Stimulated activated CD4-positive, alpha-beta T cell treated with anti-CD3 and anti-CD28 coated beads, TNF-alpha, amount 100 ng/mL, for 24 hours (primary cell): ENCODE data around the gene SUPT20HL1.
"Not testable (repeated sequence)": the region's sequence is repeated elsewhere in the genome, so short reads cannot be mapped to it uniquely, and the experiment has no call there.

Source experiments
- DNase-seq, 3 experiments: peaks; one replicate each; pipeline ENCODE4 v3.0.0-alpha.2; 2020; ENCODE audit warnings: low read depth in 3 of 3

Gene SUPT20HL1

GRCh38 chrX:24360272-24360671 lies at the start of gene SUPT20HL1:
Gene SUPT20HL1, plus strand, starts transcription at chrX:24360639. Its CDS starts 2,122 bp downstream, at chrX:24362761.
- DNase-seq, result no peak

GRCh38 chrX:24310916-24311315 lies 49.5 kb upstream of the SUPT20HL1 start:
- not testable (repeated sequence) for DNase-seq

GRCh38 chrX:24311507-24312248 lies 48.8 kb upstream of the SUPT20HL1 start:
- DNase-seq, result not testable (repeated sequence)

- not testable (repeated sequence) for DNase-seq
These were observed 48.2 kb upstream of the SUPT20HL1 start for GRCh38 chrX:24312249-24312607.

GRCh38 chrX:24314019-24314635 lies 46.3 kb upstream of the SUPT20HL1 start, which contains the start of gene SUPT20HL2:
Gene SUPT20HL2, minus strand, starts transcription at chrX:24314069. Its CDS starts 754 bp downstream, at chrX:24313315.
- DNase-seq, result no peak

- no peak for DNase-seq
These were observed 44.3 kb upstream of the SUPT20HL1 start for GRCh38 chrX:24316111-24316510.

GRCh38 chrX:24317567-24317966 lies 42.9 kb upstream of the SUPT20HL1 start:
- DNase-seq, result no peak

GRCh38 chrX:24321741-24322395 lies 38.6 kb upstream of the SUPT20HL1 start:
- DNase-seq, result no peak

- no peak for DNase-seq
These were observed 35.2 kb upstream of the SUPT20HL1 start for GRCh38 chrX:24325231-24325630.

- DNase-seq, result no peak
These were observed 27.6 kb upstream of the SUPT20HL1 start for GRCh38 chrX:24332878-24333277.

- DNase-seq, result no peak
These were observed 27.1 kb upstream of the SUPT20HL1 start for GRCh38 chrX:24333371-24333770.

- DNase-seq, result no peak
These were observed 26.0 kb upstream of the SUPT20HL1 start for GRCh38 chrX:24334461-24334860.

GRCh38 chrX:24335871-24336270 lies 24.6 kb upstream of the SUPT20HL1 start:
- no peak for DNase-seq

- no peak for DNase-seq
These were observed 20.5 kb upstream of the SUPT20HL1 start for GRCh38 chrX:24339911-24340310.

- no peak for DNase-seq
These were observed 19.9 kb upstream of the SUPT20HL1 start for GRCh38 chrX:24340501-24340900.

- no peak for DNase-seq
These were observed 18.6 kb upstream of the SUPT20HL1 start for GRCh38 chrX:24341795-24342194.

- no peak for DNase-seq
These were observed 16.7 kb upstream of the SUPT20HL1 start for GRCh38 chrX:24343719-24344118.

- no peak for DNase-seq
These were observed 12.6 kb upstream of the SUPT20HL1 start for GRCh38 chrX:24347881-24348280.

- no peak for DNase-seq
These were observed 10.2 kb upstream of the SUPT20HL1 start for GRCh38 chrX:24350217-24350616.

- no peak for DNase-seq
These were observed 5.3 kb upstream of the SUPT20HL1 start for GRCh38 chrX:24355095-24355494.

- DNase-seq, result no peak
These were observed 3.3 kb upstream of the SUPT20HL1 start for GRCh38 chrX:24357106-24357505.

GRCh38 chrX:24362089-24362745 lies 1.8 kb downstream of the SUPT20HL1 start:
- DNase-seq, result not testable (repeated sequence)
